GM12878 (cell line): ENCODE measurements around the gene MAGI1. TPM values are rescaled to one million over a fixed set of nuclear protein-coding genes. Genes with fewer than 3 reads are reported as not detected.

Experiments used
- ATAC-seq: fragments of 200-7000 bp; cut with Tn5 transposase; 3 replicates; pipeline ENCODE4 v1.9.1; 2020; ENCODE audit warnings: mild to moderate bottlenecking, moderate library complexity
- BruUV-seq: library from RNA; stranded (reverse); fragments of 400-500 nt; replicated peaks from 2 replicates; lab custom pipeline; 2021; lab: Mats Ljungman, UMichigan
- CTCF ChIA-PET: fragments of 300-600 bp; sonication (Branson Sonifier 250); formaldehyde crosslinking; extraction: SDS; loops from one replicate; lab custom pipeline; 2021; ENCODE audit warnings: inconsistent platforms; lab: Yijun Ruan, JAX
- POLR2A ChIA-PET: fragments of 350-600 bp; formaldehyde crosslinking; extraction: SDS; loops from one replicate; lab custom pipeline; 2021; ENCODE audit warnings: inconsistent platforms; lab: Charles Lee
- RAD21 ChIA-PET: fragments of 300-600 bp; sonication (Branson Sonifier 250); formaldehyde crosslinking; loops from one replicate; lab custom pipeline; 2023; ENCODE audit warnings: antibody characterized with exemption; ENCODE audit not compliant: unreplicated experiment; lab: Charles Lee
- SMC1A ChIA-PET: fragments of 300-600 bp; sonication (Branson Sonifier 250); formaldehyde crosslinking; loops from one replicate; lab custom pipeline; 2023; ENCODE audit not compliant: unreplicated experiment, uncharacterized antibody; lab: Charles Lee
- DNase-seq: peaks from one replicate; pipeline ENCODE4 v3.0.0-alpha.2; 2011; ENCODE audit warnings: low read depth, low spot score
- FAIRE-seq: peaks from 3 replicates; lab custom pipeline; 2011; peaks lifted over from hg19 to GRCh38; lab: Jason Lieb, UNC
- H2AFZ ChIP-seq: 2 replicates; pipeline ENCODE4 v1.6.0; 2011; ENCODE audit warnings: low read depth, low read length, control low read depth; ENCODE audit not compliant: control insufficient read depth
- H3K27ac ChIP-seq: 2 replicates; pipeline ENCODE4 v1.5.1; 2011; ENCODE audit warnings: control low read depth; ENCODE audit not compliant: control insufficient read depth, insufficient read depth
- H3K27me3 ChIP-seq, 2 experiments: replicated peaks in 1 of 2; 2 replicates each; pipeline versions ENCODE4 v1.6.0 to v1.6.1; 2011; ENCODE audit warnings: low read length in 1 of 2; ENCODE audit not compliant: control insufficient read depth in 2 of 2, insufficient read depth in 2 of 2
- H3K36me3 ChIP-seq, 2 experiments: 2 replicates each; pipeline ENCODE4 v1.5.1; 2011; ENCODE audit warnings: low read length in 1 of 2; ENCODE audit not compliant: control insufficient read depth in 2 of 2, insufficient read depth in 2 of 2
- H3K4me1 ChIP-seq: 2 replicates; pipeline ENCODE4 v1.6.1; 2011; ENCODE audit warnings: mild to moderate bottlenecking, low read length, moderate library complexity, mixed read lengths; ENCODE audit not compliant: control insufficient read depth, insufficient read depth
- H3K4me2 ChIP-seq: 2 replicates; pipeline ENCODE4 v1.6.0; 2011; ENCODE audit warnings: control low read depth; ENCODE audit not compliant: control insufficient read depth, insufficient read depth
- H3K4me3 ChIP-seq: fragments of 200-600 bp; sonication (generic); 2 replicates; pipeline ENCODE4 v1.5.1; 2016
- H3K79me2 ChIP-seq: 2 replicates; pipeline ENCODE4 v1.6.0; 2011; ENCODE audit warnings: low read length; ENCODE audit not compliant: control insufficient read depth, insufficient read depth
- H3K9ac ChIP-seq: 2 replicates; pipeline ENCODE4 v1.8.0; 2011; ENCODE audit warnings: low read length, control low read depth, mixed read lengths; ENCODE audit not compliant: control insufficient read depth, insufficient read depth
- H3K9me3 ChIP-seq: replicated peaks from 3 replicates; pipeline ENCODE4 v1.5.1; 2011; ENCODE audit warnings: mild to moderate bottlenecking, low read length; ENCODE audit not compliant: control insufficient read depth, insufficient read depth
- H4K20me1 ChIP-seq: 2 replicates; pipeline ENCODE4 v1.6.0; 2011; ENCODE audit not compliant: control insufficient read depth, insufficient read depth
- ATF2 ChIP-seq: IDR thresholded peaks from 2 replicates; pipeline ENCODE4 v1.6.1; 2012; ENCODE audit warnings: low read length, inconsistent platforms
- BACH1 ChIP-seq: fragments of 450-650 bp; IDR thresholded peaks from 2 replicates; pipeline ENCODE4 v1.6.1; 2017; ENCODE audit warnings: mild to moderate bottlenecking, borderline replicate concordance
- BRCA1 ChIP-seq: IDR thresholded peaks from 2 replicates; pipeline ENCODE4 v1.6.1; 2011; ENCODE audit warnings: low read depth, low read length, improper control_type of control experiment
- CHD1 ChIP-seq: IDR thresholded peaks from 2 replicates; pipeline ENCODE4 v1.6.1; 2012; ENCODE audit warnings: low read depth, low read length, improper control_type of control experiment
- IKZF1 ChIP-seq: fragments of 450-650 bp; conservative IDR thresholded peaks from 2 replicates; pipeline ENCODE4 v1.6.1; 2017; ENCODE audit warnings: antibody characterized with exemption, mild to moderate bottlenecking
- KDM1A ChIP-seq: fragments of 200-600 bp; sonication (generic); IDR thresholded peaks from 2 replicates; pipeline ENCODE4 v1.6.1; 2016; ENCODE audit warnings: borderline replicate concordance
- PAX5 ChIP-seq: IDR thresholded peaks from 2 replicates; pipeline ENCODE4 v1.6.1; 2011; ENCODE audit warnings: low read depth, low read length, borderline replicate concordance
- RUNX3 ChIP-seq: IDR thresholded peaks from 2 replicates; pipeline ENCODE4 v1.6.1; 2012; ENCODE audit warnings: low read length, inconsistent platforms
- SREBF2 ChIP-seq: IDR thresholded peaks from 2 replicates; pipeline ENCODE4 v1.6.1; 2012; ENCODE audit warnings: mild to moderate bottlenecking, low read length
- ZBTB4 ChIP-seq: fragments of 450-650 bp; formaldehyde crosslinking; IDR thresholded peaks from 2 replicates; pipeline ENCODE4 v1.4.0; 2022; ENCODE audit warnings: mild to moderate bottlenecking, moderate library complexity
- WGBS: methylation state at CpG from one replicate; pipeline ENCODE4 v1.1.6; 2016; ENCODE audit warnings: low lambda C conversion rate; ENCODE audit not compliant: insufficient replicate concordance, insufficient coverage; ENCODE audit errors: missing lambda C conversion rate; 5-methylcytosine and 5-hydroxymethylcytosine counted together
- in situ Hi-C: fragments of 300-500 bp; cut with MboI; formaldehyde crosslinking; loops from 9 replicates; pipeline ENCODE4 v1.14.3; 2018; ENCODE audit warnings: mixed read lengths
- intact Hi-C: fragments of 100-400 bp; cut with micrococcal nuclease; formaldehyde crosslinking; loops from one replicate; pipeline ENCODE4 v1.14.2; 2022; ENCODE audit not compliant: unreplicated experiment
- polyA plus RNA-seq, 11 experiments: library from polyadenylated mRNA; depleted of rRNA in 4 of 11; unstranded in 6 of 11; stranded (reverse) in 5 of 11; fragments of >200 nt; fragmentation: Nextera tagmentation in 4 of 11; fragmentation: Illumina TruSeq in 1 of 11; extraction: Ambion mirVana in 4 of 11; extraction: Trizol in 1 of 11; gene quantifications; 1 replicate in 1 of 11; 2 replicates in 10 of 11; pipeline versions ENCODE4 v1.2.1 to v1.2.3, GENCODE V29; 2011 to 2016; ENCODE audit warnings: inconsistent platforms in 2 of 11, missing spikeins in 2 of 11, low read depth in 1 of 11
- total RNA-seq, 4 experiments: library from RNA; depleted of rRNA in 3 of 4; stranded (reverse); fragments of >200 nt in 3 of 4; fragmentation: Illumina TruSeq in 1 of 4; extraction: Trizol in 1 of 4; gene quantifications; 2 replicates each; pipeline versions ENCODE4 v1.2.1 to v1.2.3, GENCODE V29; 2013 to 2021

Gene MAGI1
- total and polyA plus RNA-seq, 10 of the 15 experiments (the other 5 are each of a cell fraction or from before 2014, with no cell fraction given) = 0.02 to 3.3 (median 0.29) TPM; not detected in 1

GRCh38 chr3:65347166-65347565, 691.6 kb downstream of the MAGI1 start:
- no peak overlapping the region for H3K4me3 ChIP-seq
- intact Hi-C loops = no loop called here
- H3K27ac ChIP-seq = no peak overlapping the region
- no peak overlapping the region for H3K4me2 ChIP-seq
- H4K20me1 ChIP-seq = no peaks in the 10 kb centered on the region
- ChIA-PET POLR2A (no interaction called here), CTCF (no interaction called here), RAD21 (no interaction called here), SMC1A (no interaction called here)
- no peaks in the 10 kb centered on the region; the same call in 2 of the 3 replicates for H3K9me3 ChIP-seq
- H2AFZ ChIP-seq = no peak overlapping the region
- WGBS = 27% methylated on average over 1 of the region's 1 CpG
- ATAC-seq (no peak), DNase-seq (no peak), FAIRE-seq (no peak)
- no peaks in the 10 kb centered on the region for H3K36me3 ChIP-seq
- BruUV-seq = no TSS peak
- no peaks in the 10 kb centered on the region for H3K4me1 ChIP-seq
- TF ChIP-seq BRCA1 (no peak), PAX5 (no peak), IKZF1 (no peak), ZBTB4 (CRISPR knock-in tag) (no peak), SREBF2 (no peak), CHD1 (no peak), KDM1A (no peak), BACH1 (no peak), RUNX3 (no peak), ATF2 (no peak)
- H3K27me3 ChIP-seq = no peaks in the 10 kb centered on the region; a peak in 1 of 4 replicates
- no peak overlapping the region for H3K9ac ChIP-seq
- in situ Hi-C loops = no loop called here
- H3K79me2 ChIP-seq = no peaks in the 10 kb centered on the region
